SU-DHL-6 (cell line): ENCODE results near the gene MAP1B.

ENCODE experiments used
- H2AFZ ChIP-seq: fragments of 200-600 bp; sonication (generic); 2 replicates; pipeline ENCODE4 v1.6.1; 2014; ENCODE audit warnings: low read depth, mild to moderate bottlenecking, moderate library complexity, mixed read lengths, antibody characterized with exemption, low read length; ENCODE audit not compliant: severe bottlenecking
- H3F3A ChIP-seq: fragments of 200-600 bp; shearing (Covaris generic); 2 replicates; pipeline ENCODE4 v1.6.0; 2016; ENCODE audit warnings: antibody characterized with exemption, mild to moderate bottlenecking; ENCODE audit not compliant: insufficient read depth
- H3K27ac ChIP-seq: fragments of 200-600 bp; sonication (generic); 2 replicates; pipeline ENCODE4 v1.5.1; 2016; ENCODE audit warnings: low read depth, mild to moderate bottlenecking, low read length, moderate library complexity, mixed read lengths
- H3K27me3 ChIP-seq: fragments of 200-600 bp; sonication (generic), shearing (Covaris generic); 2 replicates; pipeline ENCODE4 v1.6.0; 2014; ENCODE audit warnings: mild to moderate bottlenecking, low read length
- H3K36me3 ChIP-seq: fragments of 200-600 bp; sonication (generic); 2 replicates; pipeline ENCODE4 v1.6.1; 2014; ENCODE audit warnings: mild to moderate bottlenecking, low read length, mixed read lengths
- H3K4me2 ChIP-seq: fragments of 300-600, 200-600 bp; shearing (Covaris generic), sonication (generic); 2 replicates; pipeline ENCODE4 v1.6.0; 2014; ENCODE audit warnings: low read length, low read depth, mild to moderate bottlenecking; ENCODE audit not compliant: poor library complexity, severe bottlenecking
- H3K4me3 ChIP-seq: fragments of 200-600 bp; sonication (generic); 2 replicates; pipeline ENCODE4 v1.5.1; 2014; ENCODE audit warnings: antibody characterized with exemption, low read length, mild to moderate bottlenecking, mixed read lengths; ENCODE audit not compliant: insufficient read depth, poor library complexity, severe bottlenecking
- H3K79me2 ChIP-seq: fragments of 200-600 bp; sonication (generic); 2 replicates; pipeline ENCODE4 v1.6.1; 2014; ENCODE audit warnings: mild to moderate bottlenecking, low read length, moderate library complexity; ENCODE audit not compliant: insufficient read depth
- H3K9ac ChIP-seq: fragments of 200-600 bp; sonication (generic); 2 replicates; pipeline ENCODE4 v1.7.0; 2014; ENCODE audit warnings: mild to moderate bottlenecking, low read length
- H3K9me2 ChIP-seq: fragments of 200-600 bp; sonication (generic); replicated peaks from 2 replicates; pipeline ENCODE4 v1.6.1; 2014; ENCODE audit warnings: low read length; ENCODE audit not compliant: insufficient read depth
- H3K9me3 ChIP-seq: fragments of 200-600 bp; sonication (generic); 2 replicates; pipeline ENCODE4 v1.6.1; 2014; ENCODE audit warnings: low read length, mixed read lengths; ENCODE audit not compliant: insufficient read depth
- H4K20me1 ChIP-seq: fragments of 200-600 bp; sonication (generic); 2 replicates; pipeline ENCODE4 v1.6.1; 2014; ENCODE audit warnings: low read depth, mild to moderate bottlenecking, antibody characterized with exemption, low read length, moderate library complexity, mixed read lengths
- EZH2phosphoT487 ChIP-seq: fragments of 200-600 bp; sonication (generic), shearing (Covaris generic); conservative IDR thresholded peaks from 2 replicates; pipeline ENCODE4 v1.6.1; 2018; ENCODE audit warnings: mild to moderate bottlenecking, antibody characterized with exemption, low read length, moderate library complexity, mixed read lengths
- TF ChIP-seq, protein P1 (sequence below): fragments of 200-600 bp; sonication (generic); IDR thresholded peaks from one replicate; pipeline ENCODE4 v1.5.1; 2017; ENCODE audit warnings: antibody characterized with exemption, mild to moderate bottlenecking, low read length, moderate library complexity; ENCODE audit not compliant: insufficient read depth, poor library complexity, severe bottlenecking

MAP1B gene

DNA sequence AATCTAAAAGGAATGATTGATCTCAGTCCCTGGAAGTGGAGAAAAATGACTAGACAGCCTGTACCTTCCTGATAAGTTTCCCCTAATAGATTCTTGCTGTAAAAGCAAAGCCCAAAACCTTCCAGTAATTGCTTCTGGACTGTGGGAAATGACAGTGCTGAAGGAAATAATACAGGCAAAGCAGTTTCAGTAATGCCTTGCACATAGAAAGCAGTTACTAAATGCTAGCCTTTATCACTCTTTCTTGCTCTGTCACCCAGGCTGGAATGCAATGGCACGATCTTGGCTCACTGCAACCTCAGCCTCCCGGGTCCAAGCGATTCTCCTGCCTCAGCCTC, 50.3 kb downstream of the MAP1B start:
- Histone ChIP-seq H3K27me3 (no peaks in the 10 kb centered on the region), H3K79me2 (no peaks in the 10 kb centered on the region), H4K20me1 (no peaks in the 10 kb centered on the region), H3K4me3 (no peak overlapping the region), H3F3A (no peaks in the 10 kb centered on the region), H3K36me3 (no peaks in the 10 kb centered on the region), H2AFZ (no peak overlapping the region), H3K9ac (no peak overlapping the region), H3K9me2 (no peaks in the 10 kb centered on the region), H3K4me2 (no peak overlapping the region), H3K27ac (no peak overlapping the region), H3K9me3 (no peaks in the 10 kb centered on the region)
- no peak for TF ChIP-seq EZH2phosphoT487
- TF ChIP-seq, protein P1, sequence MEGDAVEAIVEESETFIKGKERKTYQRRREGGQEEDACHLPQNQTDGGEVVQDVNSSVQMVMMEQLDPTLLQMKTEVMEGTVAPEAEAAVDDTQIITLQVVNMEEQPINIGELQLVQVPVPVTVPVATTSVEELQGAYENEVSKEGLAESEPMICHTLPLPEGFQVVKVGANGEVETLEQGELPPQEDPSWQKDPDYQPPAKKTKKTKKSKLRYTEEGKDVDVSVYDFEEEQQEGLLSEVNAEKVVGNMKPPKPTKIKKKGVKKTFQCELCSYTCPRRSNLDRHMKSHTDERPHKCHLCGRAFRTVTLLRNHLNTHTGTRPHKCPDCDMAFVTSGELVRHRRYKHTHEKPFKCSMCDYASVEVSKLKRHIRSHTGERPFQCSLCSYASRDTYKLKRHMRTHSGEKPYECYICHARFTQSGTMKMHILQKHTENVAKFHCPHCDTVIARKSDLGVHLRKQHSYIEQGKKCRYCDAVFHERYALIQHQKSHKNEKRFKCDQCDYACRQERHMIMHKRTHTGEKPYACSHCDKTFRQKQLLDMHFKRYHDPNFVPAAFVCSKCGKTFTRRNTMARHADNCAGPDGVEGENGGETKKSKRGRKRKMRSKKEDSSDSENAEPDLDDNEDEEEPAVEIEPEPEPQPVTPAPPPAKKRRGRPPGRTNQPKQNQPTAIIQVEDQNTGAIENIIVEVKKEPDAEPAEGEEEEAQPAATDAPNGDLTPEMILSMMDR = no peak

DNA sequence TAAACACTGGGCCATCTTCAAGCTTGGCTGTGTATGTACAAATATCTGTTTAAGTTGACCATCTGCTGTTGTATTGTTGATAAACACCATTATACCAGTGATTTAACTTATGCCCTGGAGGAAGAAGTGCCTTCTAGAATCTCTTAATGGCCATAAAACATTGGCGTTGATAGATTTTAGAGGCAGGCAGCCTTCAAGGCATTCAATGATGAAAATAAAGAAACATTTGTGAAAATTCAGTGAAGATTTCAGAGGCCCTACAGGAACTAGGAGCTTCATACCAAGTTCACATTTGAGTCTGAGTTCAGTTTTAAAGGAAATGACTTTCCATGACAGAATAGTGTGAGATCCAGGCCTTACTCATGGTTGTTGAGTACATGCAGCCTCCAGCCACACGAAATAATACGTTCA, 52.2 kb downstream of the MAP1B start:
- Histone ChIP-seq H3F3A (no peaks in the 10 kb centered on the region), H2AFZ (no peak overlapping the region), H3K36me3 (no peaks in the 10 kb centered on the region), H3K9me3 (no peaks in the 10 kb centered on the region), H3K9ac (no peak overlapping the region), H4K20me1 (no peaks in the 10 kb centered on the region), H3K9me2 (no peaks in the 10 kb centered on the region), H3K79me2 (no peaks in the 10 kb centered on the region), H3K27ac (no peak overlapping the region), H3K4me2 (no peak overlapping the region), H3K4me3 (no peak overlapping the region), H3K27me3 (no peaks in the 10 kb centered on the region)
- TF ChIP-seq, protein P1 = no peak
- no peak for TF ChIP-seq EZH2phosphoT487

DNA sequence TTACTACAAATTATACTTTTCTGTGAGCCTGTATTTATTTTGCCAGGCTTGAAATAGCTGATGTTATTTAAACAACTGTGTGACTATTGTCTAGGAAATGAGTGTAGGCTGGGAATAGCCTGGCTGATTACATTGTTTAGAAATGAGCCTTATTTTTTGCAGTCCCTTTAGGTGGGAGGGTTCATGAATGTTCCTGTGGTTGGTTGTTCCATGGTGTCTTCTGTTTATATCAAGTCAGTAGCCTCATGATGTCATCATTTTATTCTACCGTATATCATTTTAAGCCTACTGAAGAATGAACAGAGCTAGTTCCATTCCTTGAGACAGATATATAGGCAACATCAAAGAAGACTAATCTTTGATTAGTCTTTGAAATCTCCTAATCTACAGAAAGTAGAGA, 53.1 kb downstream of the MAP1B start:
- no peaks in the 10 kb centered on the region for H3K36me3 ChIP-seq
- H3K27me3 ChIP-seq = no peaks in the 10 kb centered on the region
- H3F3A ChIP-seq = no peaks in the 10 kb centered on the region
- H3K4me2 ChIP-seq = no peak overlapping the region
- no peaks in the 10 kb centered on the region for H4K20me1 ChIP-seq
- no peaks in the 10 kb centered on the region for H3K79me2 ChIP-seq
- H3K27ac ChIP-seq = no peak overlapping the region
- H3K9ac ChIP-seq = no peak overlapping the region
- no peaks in the 10 kb centered on the region for H3K9me2 ChIP-seq
- TF ChIP-seq, protein P1 = no peak
- no peak for TF ChIP-seq EZH2phosphoT487
- no peak overlapping the region for H2AFZ ChIP-seq
- no peak overlapping the region for H3K4me3 ChIP-seq
- no peaks in the 10 kb centered on the region for H3K9me3 ChIP-seq

DNA sequence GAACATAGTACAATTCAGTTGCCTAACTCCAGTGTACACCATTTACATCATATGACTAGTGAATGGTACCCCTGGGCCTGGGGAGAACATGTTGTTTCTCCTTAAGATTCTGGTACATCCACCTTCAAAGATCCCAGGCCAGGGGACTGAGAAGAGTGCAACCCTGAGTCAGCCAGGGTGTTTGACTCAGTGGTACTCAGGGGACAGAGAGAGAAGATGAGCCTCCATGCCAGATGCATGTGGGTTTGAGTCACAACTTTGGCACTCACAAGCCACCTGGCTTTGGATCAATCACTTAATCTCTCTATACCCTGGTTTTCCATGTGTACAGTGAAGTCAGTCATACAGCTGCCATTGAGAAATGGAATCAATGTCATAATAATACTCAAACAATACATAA, 53.7 kb downstream of the MAP1B start:
- Histone ChIP-seq H4K20me1 (no peaks in the 10 kb centered on the region), H3K36me3 (no peaks in the 10 kb centered on the region), H3K4me2 (no peak overlapping the region), H3K27me3 (no peaks in the 10 kb centered on the region), H2AFZ (no peak overlapping the region), H3K4me3 (no peak overlapping the region), H3K27ac (no peak overlapping the region), H3F3A (no peaks in the 10 kb centered on the region), H3K9ac (no peak overlapping the region), H3K79me2 (no peaks in the 10 kb centered on the region), H3K9me3 (no peaks in the 10 kb centered on the region), H3K9me2 (no peaks in the 10 kb centered on the region)
- TF ChIP-seq, protein P1 = no peak
- TF ChIP-seq EZH2phosphoT487 = no peak
